SU-DHL-6 (cell line): Measurements from ENCODE around the gene OSBPL2.

Experiments
- H2AFZ ChIP-seq: fragments of 200-600 bp; sonication (generic); 2 replicates; pipeline ENCODE4 v1.6.1; 2014; ENCODE audit warnings: low read depth, mild to moderate bottlenecking, moderate library complexity, mixed read lengths, antibody characterized with exemption, low read length; ENCODE audit not compliant: severe bottlenecking
- H3F3A ChIP-seq: fragments of 200-600 bp; shearing (Covaris generic); 2 replicates; pipeline ENCODE4 v1.6.0; 2016; ENCODE audit warnings: antibody characterized with exemption, mild to moderate bottlenecking; ENCODE audit not compliant: insufficient read depth
- H3K27ac ChIP-seq: fragments of 200-600 bp; sonication (generic); 2 replicates; pipeline ENCODE4 v1.5.1; 2016; ENCODE audit warnings: low read depth, mild to moderate bottlenecking, low read length, moderate library complexity, mixed read lengths
- H3K27me3 ChIP-seq: fragments of 200-600 bp; sonication (generic), shearing (Covaris generic); 2 replicates; pipeline ENCODE4 v1.6.0; 2014; ENCODE audit warnings: mild to moderate bottlenecking, low read length
- H3K36me3 ChIP-seq: fragments of 200-600 bp; sonication (generic); 2 replicates; pipeline ENCODE4 v1.6.1; 2014; ENCODE audit warnings: mild to moderate bottlenecking, low read length, mixed read lengths
- H3K4me2 ChIP-seq: fragments of 300-600, 200-600 bp; shearing (Covaris generic), sonication (generic); 2 replicates; pipeline ENCODE4 v1.6.0; 2014; ENCODE audit warnings: low read length, low read depth, mild to moderate bottlenecking; ENCODE audit not compliant: poor library complexity, severe bottlenecking
- H3K4me3 ChIP-seq: fragments of 200-600 bp; sonication (generic); 2 replicates; pipeline ENCODE4 v1.5.1; 2014; ENCODE audit warnings: antibody characterized with exemption, low read length, mild to moderate bottlenecking, mixed read lengths; ENCODE audit not compliant: insufficient read depth, poor library complexity, severe bottlenecking
- H3K79me2 ChIP-seq: fragments of 200-600 bp; sonication (generic); 2 replicates; pipeline ENCODE4 v1.6.1; 2014; ENCODE audit warnings: mild to moderate bottlenecking, low read length, moderate library complexity; ENCODE audit not compliant: insufficient read depth
- H3K9ac ChIP-seq: fragments of 200-600 bp; sonication (generic); 2 replicates; pipeline ENCODE4 v1.7.0; 2014; ENCODE audit warnings: mild to moderate bottlenecking, low read length
- H3K9me2 ChIP-seq: fragments of 200-600 bp; sonication (generic); replicated peaks from 2 replicates; pipeline ENCODE4 v1.6.1; 2014; ENCODE audit warnings: low read length; ENCODE audit not compliant: insufficient read depth
- H3K9me3 ChIP-seq: fragments of 200-600 bp; sonication (generic); 2 replicates; pipeline ENCODE4 v1.6.1; 2014; ENCODE audit warnings: low read length, mixed read lengths; ENCODE audit not compliant: insufficient read depth
- H4K20me1 ChIP-seq: fragments of 200-600 bp; sonication (generic); 2 replicates; pipeline ENCODE4 v1.6.1; 2014; ENCODE audit warnings: low read depth, mild to moderate bottlenecking, antibody characterized with exemption, low read length, moderate library complexity, mixed read lengths
- CTCF ChIP-seq: fragments of 200-600 bp; sonication (generic); IDR thresholded peaks from one replicate; pipeline ENCODE4 v1.5.1; 2017; ENCODE audit warnings: antibody characterized with exemption, mild to moderate bottlenecking, low read length, moderate library complexity; ENCODE audit not compliant: insufficient read depth, poor library complexity, severe bottlenecking
- EZH2phosphoT487 ChIP-seq: fragments of 200-600 bp; sonication (generic), shearing (Covaris generic); conservative IDR thresholded peaks from 2 replicates; pipeline ENCODE4 v1.6.1; 2018; ENCODE audit warnings: mild to moderate bottlenecking, antibody characterized with exemption, low read length, moderate library complexity, mixed read lengths

OSBPL2 gene

GRCh38 chr20:62289131-62289530 is 50.8 kb downstream of the OSBPL2 start:
- Histone ChIP-seq H3K9ac (no peak overlapping the region), H3K9me3 (no peaks in the 10 kb centered on the region), H4K20me1 (no peaks in the 10 kb centered on the region), H3K9me2 (no peaks in the 10 kb centered on the region), H3K27me3 (no peaks in the 10 kb centered on the region), H3K4me2 (no peak overlapping the region), H3K79me2 (no peaks in the 10 kb centered on the region), H3F3A (no peaks in the 10 kb centered on the region), H3K4me3 (no peak overlapping the region), H3K27ac (no peak overlapping the region), H2AFZ (no peak overlapping the region), H3K36me3 (no peaks in the 10 kb centered on the region)
- TF ChIP-seq EZH2phosphoT487 = no peak
- no peak for TF ChIP-seq CTCF

GRCh38 chr20:62289898-62290297 is 51.6 kb downstream of the OSBPL2 start:
- H4K20me1 ChIP-seq = no peaks in the 10 kb centered on the region
- H3K79me2 ChIP-seq = no peaks in the 10 kb centered on the region
- H3K9ac ChIP-seq = no peak overlapping the region
- TF ChIP-seq EZH2phosphoT487 (no peak), CTCF (no peak)
- no peak overlapping the region for H3K4me3 ChIP-seq
- H3K27ac ChIP-seq = no peak overlapping the region
- no peaks in the 10 kb centered on the region for H3F3A ChIP-seq
- no peaks in the 10 kb centered on the region for H3K9me2 ChIP-seq
- no peak overlapping the region for H3K4me2 ChIP-seq
- no peak overlapping the region for H2AFZ ChIP-seq
- no peaks in the 10 kb centered on the region for H3K36me3 ChIP-seq
- H3K9me3 ChIP-seq = no peaks in the 10 kb centered on the region
- H3K27me3 ChIP-seq = no peaks in the 10 kb centered on the region

GRCh38 chr20:62291251-62292066 is 53.1 kb downstream of the OSBPL2 start:
- no peaks in the 10 kb centered on the region for H4K20me1 ChIP-seq
- no peaks in the 10 kb centered on the region for H3K9me2 ChIP-seq
- H3K4me2 ChIP-seq = no peak overlapping the region
- no peaks in the 10 kb centered on the region for H3K9me3 ChIP-seq
- no peak overlapping the region for H3K9ac ChIP-seq
- H3K27ac ChIP-seq = no peak overlapping the region
- no peak overlapping the region for H3K4me3 ChIP-seq
- TF ChIP-seq CTCF = no peak
- no peak for TF ChIP-seq EZH2phosphoT487
- no peaks in the 10 kb centered on the region for H3K36me3 ChIP-seq
- no peaks in the 10 kb centered on the region for H3K27me3 ChIP-seq
- no peaks in the 10 kb centered on the region for H3F3A ChIP-seq
- no peak overlapping the region for H2AFZ ChIP-seq
- H3K79me2 ChIP-seq = no peaks in the 10 kb centered on the region
